Stimulated activated CD8-positive, alpha-beta memory T cell treated with anti-CD3 and anti-CD28 coated beads, Interleukin-7, amount 100 ng/mL, for 1 hour (primary cell): ENCODE results near the gene ARIH2.

ENCODE experiments used
- DNase-seq, 2 donors: peaks; one replicate each; pipeline ENCODE4 v3.0.0-alpha.2; 2020; ENCODE audit warnings: low read depth in 2 of 2

ARIH2 gene

DNA sequence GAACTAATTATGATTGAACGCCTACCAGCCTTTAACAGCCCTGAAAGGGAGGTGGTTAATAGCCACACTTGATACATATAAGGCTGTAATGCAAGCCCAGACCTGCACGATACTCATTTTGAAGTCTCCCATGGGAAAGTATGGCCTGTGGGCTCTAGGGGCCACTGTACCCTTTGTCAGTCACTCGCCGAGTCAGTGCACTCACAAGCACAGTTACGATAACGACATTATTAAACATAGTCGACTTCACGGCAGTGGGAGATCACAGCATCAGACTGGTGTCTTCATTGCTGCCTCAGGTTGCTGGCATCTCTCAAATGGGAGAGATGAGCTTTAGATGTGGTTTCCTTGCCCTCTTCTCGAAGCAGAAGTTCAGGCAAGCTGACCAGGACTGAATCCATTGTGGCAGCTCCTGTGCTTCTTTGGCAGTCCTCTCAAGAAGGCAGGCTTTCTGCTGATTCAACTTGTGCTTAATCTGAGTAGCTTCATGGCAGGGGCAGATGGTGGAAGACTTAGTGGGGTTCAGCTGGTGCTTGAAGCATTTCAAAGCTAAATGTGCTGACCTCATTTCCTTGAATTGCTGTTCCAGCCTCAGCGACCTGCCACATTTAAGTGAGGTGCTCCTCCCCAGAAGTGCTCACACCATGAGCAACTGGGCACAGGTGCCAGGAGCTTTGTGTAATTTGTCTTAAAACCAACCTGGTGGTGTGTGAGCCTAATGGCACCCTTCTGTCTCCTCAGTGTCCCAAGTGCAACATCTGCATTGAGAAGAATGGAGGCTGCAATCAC is 55.6 kb downstream of the ARIH2 start:
- DNase-seq: no peak

DNA sequence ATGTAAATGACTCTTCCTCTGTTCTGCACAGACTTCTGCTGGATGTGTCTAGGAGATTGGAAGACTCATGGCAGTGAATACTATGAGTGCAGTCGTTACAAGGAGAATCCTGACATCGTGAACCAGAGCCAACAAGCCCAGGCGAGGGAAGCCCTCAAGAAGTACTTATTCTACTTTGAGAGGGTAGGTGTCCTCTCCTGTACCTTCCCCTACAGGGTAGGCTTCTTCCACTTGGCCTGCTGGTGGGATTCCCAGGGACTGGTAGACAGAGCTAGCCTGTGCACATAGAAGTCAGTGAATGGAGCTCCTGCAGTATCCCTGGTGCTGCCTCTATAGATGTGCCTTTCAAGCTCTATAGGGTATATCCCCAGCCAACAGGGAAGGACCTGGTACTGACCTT is 60.8 kb downstream of the ARIH2 start:
- DNase-seq: no peak

DNA sequence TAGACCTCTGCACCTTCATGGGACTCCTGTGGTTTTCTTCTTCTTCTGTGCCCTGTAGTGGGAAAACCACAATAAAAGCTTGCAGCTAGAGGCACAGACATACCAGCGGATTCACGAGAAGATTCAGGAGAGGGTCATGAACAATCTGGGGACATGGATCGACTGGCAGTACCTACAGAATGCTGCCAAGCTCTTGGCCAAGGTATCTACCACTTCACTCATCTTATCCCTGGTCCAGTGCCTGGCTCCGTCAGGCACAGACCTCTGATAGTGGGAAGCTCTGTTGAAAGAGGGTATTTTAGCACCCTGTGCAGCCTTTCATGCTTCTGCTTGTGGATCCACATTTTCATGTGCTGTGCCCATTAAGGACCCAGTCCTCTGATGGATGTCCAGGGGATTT is 61.7 kb downstream of the ARIH2 start:
- no peak for DNase-seq

DNA sequence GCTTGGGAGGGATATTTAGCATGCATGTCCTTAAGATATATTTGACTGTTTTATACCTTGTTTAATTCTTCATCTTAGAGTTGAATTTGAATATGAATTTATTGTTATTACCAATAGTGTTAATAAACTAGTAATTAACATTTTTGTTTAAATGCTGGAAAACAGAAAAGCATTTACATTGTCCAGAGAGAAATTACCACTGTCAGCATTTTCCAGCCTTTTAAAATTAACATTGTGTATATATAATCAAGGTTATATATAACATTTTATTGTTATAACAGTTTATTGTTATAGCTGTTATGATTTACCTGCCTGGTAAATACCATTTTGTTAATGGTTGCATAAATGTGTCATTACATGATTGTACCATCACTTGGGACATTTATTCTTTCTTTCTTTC is 63.4 kb downstream of the ARIH2 start:
- no peak for DNase-seq

DNA sequence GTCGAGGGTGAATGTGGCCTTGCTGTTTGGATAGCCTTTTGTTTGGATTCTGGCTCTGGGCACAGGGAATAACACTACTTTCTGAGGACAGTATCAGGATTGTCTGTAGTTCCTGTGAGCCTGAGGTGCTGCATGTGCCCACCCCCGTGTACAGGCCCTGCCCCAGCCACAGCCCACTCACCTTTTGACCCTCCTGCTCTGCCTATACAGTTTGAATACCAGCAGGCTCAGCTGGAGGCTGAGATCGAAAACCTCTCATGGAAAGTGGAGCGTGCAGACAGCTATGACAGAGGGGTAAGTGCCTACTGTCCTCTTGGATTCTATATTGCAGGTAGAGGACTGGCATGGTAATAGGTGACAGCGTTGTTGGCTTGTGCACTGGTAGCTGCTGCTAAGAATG is 64.0 kb downstream of the ARIH2 start:
- DNase-seq: no peak

DNA sequence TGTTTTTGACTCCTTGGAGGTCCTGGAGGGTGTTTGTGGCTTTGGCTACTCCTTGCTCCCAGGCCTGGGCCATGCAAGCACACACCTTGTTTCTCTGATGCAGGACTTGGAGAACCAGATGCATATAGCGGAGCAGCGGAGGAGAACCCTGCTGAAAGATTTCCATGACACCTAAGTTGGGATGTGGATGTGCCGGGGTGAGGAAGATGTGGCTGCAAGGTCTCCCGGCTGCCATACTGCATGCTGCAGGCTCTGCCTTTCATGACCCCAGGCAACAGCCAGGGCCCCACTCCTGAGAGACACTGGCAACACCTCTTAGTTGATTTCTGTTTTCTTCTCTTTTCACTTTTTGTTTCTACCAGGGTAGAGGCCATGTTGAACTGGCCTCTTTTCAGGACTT is 64.5 kb downstream of the ARIH2 start:
- DNase-seq: no peak

DNA sequence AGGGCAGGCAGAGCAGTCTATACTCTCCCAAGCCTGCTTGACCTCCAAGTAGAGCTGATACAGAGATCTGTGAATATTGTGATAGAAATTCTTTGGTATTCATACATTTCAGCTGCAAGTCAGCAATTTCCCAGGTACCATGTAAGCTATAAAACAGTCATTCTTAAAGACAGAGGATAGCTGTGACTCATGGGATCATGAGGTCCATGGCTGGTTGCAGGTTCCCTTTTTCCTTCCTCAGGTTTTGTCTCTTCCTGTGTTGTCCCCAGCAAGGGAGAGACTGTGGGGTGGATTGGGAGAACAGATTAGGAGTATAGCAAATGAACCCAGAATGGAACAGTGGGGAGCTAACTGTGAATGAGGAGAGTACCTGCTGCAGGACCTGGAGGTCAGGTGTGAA is 66.0 kb downstream of the ARIH2 start:
- no peak for DNase-seq

DNA sequence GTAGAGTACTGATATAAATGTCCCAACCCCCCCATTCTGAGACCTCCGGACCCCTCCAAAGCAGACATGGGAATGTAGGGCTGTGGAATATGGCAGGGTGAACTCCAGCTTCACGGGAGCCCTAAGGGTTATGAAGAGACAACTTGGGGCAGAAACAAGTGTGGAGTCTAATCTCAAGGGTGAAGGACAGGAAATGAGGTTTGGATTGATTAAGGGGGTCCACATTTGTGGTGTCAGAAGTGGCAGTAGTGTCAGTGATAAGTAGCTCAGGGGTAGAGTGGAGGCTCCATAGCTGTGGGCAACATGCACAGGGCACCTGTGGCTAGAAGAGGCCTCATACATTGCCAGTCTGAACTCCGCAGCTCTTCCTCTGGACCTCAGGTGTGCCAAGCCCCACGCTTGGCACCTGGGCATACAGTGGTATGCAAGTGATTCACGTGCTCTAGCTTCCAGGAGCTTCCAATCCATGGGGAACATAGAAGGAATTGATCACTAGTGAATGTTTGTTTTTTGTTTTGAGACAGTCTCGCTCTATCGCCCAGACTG is 67.3 kb downstream of the ARIH2 start:
- no peak for DNase-seq

DNA sequence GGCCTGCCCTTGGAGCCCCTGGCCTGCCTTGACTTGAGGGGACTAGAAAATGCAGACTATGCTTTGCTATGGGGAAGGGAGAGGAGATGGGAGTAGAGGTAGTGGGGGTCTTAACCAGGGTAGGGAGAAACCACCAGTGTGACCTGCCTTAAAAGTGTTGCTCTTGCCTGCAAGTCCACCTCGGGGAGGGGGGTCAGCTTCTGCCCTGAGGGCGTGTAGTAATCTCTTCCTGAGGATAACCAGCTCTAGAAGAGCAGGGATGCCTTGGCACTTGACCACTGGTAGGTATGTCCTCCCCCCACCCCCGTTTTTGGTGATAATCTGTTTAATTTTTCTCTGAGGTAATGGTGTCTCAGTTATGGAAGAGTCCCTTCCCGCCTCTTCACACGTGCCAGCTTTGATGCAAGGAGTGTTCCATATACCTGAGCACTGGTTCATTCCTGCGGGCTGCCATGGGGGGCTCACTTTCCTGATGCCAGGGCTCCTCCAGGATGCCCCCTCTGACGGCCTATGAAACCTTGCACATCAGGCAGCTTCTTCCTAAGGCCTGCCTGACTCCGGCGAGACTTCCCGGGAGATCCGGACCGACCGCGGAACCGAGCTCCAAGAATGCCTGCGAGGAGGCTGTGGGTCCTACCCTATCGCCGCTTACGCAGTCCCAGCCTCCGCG is 70.6 kb downstream of the ARIH2 start:
- no peak for DNase-seq

DNA sequence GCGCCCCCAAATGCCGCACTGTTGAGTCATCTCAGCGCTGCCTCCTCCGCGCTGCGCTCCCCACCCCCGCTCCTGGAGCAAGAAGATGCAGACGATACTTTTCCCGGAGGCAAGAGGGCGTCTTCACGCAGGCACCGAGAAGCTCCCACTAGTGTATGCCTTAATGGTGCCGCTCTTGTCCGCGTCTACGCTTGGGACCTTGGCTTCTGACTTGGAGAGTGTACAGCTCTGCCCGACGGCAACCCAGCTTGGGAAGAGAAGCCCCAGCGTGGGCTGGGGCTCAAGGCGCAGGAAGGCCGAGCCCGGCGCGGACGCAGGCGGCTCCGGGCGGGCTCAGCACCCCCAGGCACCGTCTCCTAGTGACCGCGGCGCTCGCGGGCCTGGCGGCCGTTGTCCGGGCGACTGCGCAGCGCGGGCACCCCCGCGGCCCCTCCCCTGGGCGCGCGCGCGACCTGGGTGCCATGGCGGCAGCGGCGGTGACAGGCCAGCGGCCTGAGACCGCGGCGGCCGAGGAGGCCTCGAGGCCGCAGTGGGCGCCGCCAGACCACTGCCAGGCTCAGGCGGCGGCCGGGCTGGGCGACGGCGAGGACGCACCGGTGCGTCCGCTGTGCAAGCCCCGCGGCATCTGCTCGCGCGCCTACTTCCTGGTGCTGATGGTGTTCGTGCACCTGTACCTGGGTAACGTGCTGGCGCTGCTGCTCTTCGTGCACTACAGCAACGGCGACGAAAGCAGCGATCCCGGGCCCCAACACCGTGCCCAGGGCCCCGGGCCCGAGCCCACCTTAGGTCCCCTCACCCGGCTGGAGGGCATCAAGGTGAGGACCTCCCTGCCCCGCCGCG is 71.4 kb downstream of the ARIH2 start, which contains the start of gene P4HTM:
Gene P4HTM (plus strand): TSS at position 446 of the 840 bp plus-strand sequence. CDS start 16 bp downstream, at position 462.
- DNase-seq: peak; percentile 54 to 68

DNA sequence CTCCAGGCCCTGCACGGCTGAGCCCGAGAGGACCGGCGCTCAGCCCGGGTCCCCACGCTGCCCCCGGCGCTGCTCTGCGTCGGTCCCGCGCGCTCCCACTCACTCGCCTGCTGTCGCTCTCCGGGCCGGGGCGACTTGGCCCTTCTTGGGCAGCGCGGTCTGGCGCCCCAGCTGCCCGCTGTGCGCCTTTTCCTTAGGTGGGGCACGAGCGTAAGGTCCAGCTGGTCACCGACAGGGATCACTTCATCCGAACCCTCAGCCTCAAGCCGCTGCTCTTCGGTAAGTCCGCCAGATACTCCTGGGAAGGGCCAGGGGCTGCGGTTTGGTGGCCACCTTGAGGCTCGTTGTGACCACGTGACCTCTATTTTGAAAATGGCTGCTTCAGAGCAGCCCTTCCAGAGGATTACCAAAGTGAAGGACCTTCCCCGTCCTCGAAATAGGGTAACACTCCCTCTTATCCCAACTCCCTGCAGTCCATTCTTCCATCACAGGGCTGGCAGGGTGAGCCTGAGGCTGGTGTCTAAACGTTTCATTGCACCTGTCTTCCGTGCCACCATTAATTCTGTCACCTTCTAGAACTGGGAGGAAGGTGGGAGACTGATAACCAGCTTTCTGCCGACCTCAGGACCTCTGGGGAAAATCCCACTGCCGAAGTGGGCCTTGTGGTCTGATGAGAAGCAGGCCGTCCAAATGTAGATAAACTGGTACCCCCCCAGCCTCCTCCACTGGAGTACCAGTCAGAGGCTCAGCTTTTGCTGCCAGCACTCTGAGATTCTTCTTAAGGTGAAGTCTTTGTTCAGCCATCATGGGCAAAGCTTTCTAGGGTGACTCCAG is 72.2 kb downstream of the ARIH2 start:
- DNase-seq: no peak

DNA sequence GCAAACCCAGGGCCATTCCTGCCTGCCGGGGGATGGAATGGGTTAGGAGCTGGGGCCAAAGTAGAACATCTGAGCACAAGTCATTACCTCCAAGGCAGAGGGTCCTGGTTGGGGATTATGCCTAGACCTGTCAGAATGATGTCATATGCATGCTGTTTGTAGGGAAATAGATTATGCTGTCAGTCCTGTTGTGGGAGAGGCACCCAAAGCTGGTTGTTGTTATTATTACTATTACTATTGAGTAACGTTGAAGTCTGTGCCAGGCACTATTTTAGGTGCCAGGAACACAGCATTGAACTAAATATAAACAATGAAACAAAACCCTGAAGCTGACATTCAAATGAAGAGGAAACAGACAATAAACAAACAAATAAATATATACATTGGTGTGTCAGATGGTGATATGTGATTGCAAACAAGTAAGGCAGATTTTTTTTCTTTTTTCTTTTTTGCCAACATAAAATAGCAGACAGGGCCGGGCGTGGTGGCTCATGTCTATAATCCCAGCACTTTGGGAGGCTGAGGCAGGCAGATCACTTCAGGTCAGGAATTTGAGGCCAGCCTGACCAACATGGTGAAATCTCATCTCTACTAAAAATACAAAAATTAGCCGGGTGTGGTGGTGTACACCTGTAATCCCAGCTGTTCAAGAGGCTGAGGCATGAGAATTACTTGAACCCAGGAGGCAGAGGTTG is 73.4 kb downstream of the ARIH2 start:
- DNase-seq: no peak

DNA sequence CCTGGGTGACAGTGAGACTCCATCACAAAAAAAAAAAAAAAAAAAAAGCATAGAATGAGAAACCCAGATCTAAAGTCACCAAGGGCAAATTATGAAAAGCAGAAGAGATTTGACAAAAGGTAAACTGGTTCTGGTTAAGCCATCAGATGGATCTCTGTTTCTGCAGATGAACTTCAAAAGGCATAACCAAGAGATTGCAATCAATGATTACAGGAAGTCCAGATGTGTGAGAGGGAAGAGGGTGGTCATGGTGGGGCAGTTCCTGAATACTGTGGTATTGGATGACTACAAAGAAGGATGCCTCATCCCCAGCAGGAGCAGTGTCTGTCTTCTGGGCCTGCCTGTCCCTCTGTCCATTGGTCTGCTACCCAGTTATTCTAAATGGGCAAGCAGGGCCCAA is 75.2 kb downstream of the ARIH2 start:
- DNase-seq: no peak

DNA sequence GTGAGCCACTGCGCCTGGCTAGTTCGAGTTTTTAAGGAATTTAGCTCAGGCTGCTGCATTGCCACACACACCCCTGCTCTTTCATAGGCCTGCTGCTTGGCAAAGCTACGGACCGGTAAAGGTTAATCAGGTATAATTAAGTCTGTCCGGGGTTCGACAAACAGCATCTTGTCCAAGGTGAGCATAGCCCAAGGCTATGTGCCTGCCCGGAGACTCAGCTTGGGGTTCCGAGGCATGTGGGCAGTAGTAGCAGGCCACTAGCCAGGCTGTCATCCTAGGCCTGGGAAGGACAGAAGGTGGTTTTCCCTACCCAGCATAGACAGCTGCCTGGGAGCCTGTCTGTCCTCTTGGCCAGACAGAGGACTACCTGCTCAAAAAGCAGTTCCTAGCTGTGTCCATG is 78.0 kb downstream of the ARIH2 start:
- DNase-seq: no peak

DNA sequence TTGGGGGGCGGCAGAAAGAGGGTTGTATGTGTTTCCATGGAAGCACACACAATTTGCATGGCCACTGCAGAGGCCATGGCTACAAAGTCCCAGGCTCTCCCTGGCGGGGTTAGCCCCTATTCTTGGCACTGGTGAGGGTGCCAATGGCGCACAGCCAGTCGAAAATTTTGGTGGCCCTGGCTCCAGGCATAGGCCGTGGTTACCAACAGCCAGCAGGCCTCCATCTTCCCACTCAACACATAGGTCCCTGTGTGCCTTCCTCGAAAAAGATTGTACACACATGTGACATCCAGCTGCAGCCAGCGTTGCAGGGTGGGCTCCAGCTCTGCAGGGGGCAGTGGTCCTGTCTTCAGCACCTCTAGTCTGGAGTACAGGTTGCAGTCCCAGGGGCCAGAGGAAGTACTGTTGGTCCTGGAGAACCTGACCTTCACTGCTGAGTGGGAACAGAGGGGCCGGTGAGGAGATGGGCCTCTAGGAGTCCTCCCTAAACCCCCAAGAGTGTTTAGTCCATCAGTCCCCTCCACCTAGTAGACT is 78.5 kb downstream of the ARIH2 start:
- no peak for DNase-seq

DNA sequence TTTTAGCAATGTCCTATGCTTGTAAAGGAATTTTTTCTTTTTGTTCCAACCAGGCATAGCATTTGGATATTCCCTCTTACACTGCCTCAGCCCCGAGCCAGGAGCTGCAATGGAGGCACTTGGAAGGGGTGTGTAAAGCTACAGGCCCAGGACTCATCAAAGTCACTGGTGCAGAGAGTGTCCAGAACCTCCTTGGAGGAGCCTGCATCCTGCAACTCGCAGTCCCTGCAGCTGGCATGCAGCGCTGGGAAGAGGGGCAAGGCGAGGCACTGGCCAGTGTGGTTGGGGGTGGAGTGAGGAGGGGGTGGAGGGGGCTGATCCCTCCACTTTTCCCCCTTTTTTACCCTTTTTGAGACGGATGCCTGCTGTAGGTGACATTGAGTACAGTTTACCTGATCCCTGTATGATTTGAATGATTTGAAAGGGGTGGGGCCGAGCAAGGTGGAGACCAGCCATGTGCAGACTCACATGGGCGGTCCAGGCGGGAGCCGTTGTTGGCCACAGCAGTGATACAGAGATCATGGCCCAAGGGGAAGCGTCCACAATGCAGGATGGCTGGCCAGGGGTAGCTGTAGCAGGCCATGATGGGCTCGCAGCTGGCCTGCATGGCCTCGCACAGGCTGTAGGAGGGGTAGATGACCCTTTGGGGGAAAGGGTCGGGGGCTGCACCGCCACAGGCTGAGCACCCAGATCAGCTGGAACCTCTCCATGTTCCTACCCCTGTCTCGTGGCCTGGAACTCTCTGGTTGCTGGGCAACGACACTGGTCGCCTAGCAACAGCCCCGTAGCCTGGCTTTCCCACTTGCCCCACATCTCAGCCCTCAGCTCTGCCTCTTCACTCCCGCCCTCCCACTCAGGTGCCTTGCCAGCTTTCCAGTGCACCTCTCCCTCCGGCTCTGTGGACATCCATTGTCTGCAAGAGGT is 79.3 kb downstream of the ARIH2 start:
- DNase-seq: no peak

DNA sequence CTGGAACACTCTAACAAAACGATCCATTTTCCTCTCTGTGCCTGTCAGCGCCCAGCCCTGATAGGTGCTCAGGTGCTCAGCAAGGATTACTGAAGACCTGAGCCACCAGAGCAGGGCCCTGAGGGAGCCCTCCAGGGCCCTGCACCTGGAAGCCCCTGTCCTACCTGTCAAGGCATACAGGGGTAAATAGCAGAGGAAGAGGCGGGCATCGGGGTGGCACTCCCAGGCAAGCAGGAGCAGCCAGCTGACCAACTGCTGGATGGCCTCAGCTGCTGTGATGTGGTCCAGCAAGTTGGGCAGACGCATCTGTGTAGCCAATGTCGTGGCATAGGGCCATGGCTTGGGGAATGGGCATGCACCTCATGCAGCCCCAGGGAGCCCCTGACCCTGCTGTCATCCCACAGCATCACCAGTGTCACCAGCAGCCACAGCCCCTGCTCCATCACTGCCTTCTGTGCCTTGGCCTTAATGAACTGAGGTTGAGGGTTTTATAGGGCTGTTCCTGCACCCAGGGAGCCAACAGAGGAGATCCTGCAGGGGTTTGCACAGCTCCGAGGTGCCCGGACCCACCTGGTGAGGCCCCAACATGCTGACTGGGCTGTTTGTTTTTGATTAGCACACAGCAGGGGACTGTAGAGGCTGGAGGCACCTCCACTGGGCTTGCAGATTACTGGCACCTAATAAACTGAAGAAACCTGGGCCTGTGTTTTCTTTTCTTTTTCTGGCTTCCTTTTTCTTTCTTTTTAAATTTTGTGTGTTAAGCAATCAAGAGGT is 80.6 kb downstream of the ARIH2 start:
- no peak for DNase-seq

DNA sequence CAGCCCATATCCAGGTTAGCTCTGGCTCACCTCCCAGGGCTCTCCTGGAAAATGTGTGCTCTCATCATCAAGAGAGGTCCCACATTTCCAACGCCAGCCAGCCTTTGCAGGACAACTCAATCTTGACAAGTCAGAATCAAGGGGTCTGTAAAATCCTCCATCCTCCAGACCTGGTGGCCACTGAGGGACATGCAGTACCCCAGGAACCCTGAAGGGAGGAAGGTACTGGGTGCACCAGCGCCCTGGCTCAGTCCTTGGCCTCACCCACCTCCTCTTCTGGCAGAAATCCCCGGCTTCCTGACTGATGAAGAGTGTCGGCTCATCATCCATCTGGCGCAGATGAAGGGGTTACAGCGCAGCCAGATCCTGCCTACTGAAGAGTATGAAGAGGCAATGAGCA is 82.5 kb downstream of the ARIH2 start:
- DNase-seq: no peak
